SK-N-SH treated with all-trans-retinoic acid at 6 μM for 48 hours (cell line): Measurements from ENCODE around the gene PNLIP.

ENCODE experiments used
- ATAC-seq: fragments of 200-7000 bp; cut with Tn5 transposase; 3 replicates; pipeline ENCODE4 v1.9.1; 2020; ENCODE audit warnings: mild to moderate bottlenecking, moderate library complexity
- ARNTL ChIP-seq: fragments of 450-650 bp; formaldehyde crosslinking; IDR thresholded peaks from 2 replicates; pipeline ENCODE4 v1.5.0; 2020; ENCODE audit warnings: low read depth, mild to moderate bottlenecking, moderate library complexity, borderline replicate concordance
- BACH2 ChIP-seq: fragments of 250-450 bp; sonication (Bioruptor Pico); IDR thresholded peaks from 2 replicates; pipeline ENCODE4 v1.9.0; 2021; ENCODE audit warnings: mild to moderate bottlenecking, borderline replicate concordance
- GLIS3 ChIP-seq: fragments of 250-450 bp; sonication (Bioruptor Pico); IDR thresholded peaks from 2 replicates; pipeline ENCODE4 v1.5.0; 2020; ENCODE audit warnings: mild to moderate bottlenecking, moderate library complexity
- ISL1 ChIP-seq: fragments of 250-450 bp; sonication (Bioruptor Pico); IDR thresholded peaks from 2 replicates; pipeline ENCODE4 v2.1.2; 2022; ENCODE audit warnings: mild to moderate bottlenecking, moderate library complexity
- OSR1 ChIP-seq: fragments of 250-450 bp; sonication (Bioruptor Pico); IDR thresholded peaks from 2 replicates; pipeline ENCODE4 v1.8.0; 2022; ENCODE audit warnings: moderate library complexity, mild to moderate bottlenecking, inconsistent platforms
- PPARA ChIP-seq: fragments of 250-450 bp; sonication (Bioruptor Pico); IDR thresholded peaks from 2 replicates; pipeline ENCODE4 v1.5.0; 2020; ENCODE audit warnings: mild to moderate bottlenecking, borderline replicate concordance
- RARB ChIP-seq: fragments of 250-450 bp; sonication (Bioruptor Pico); IDR thresholded peaks from 2 replicates; pipeline ENCODE4 v1.8.0; 2021; ENCODE audit warnings: mild to moderate bottlenecking, moderate library complexity
- SNAI2 ChIP-seq: fragments of 250-450 bp; sonication (Bioruptor Pico); IDR thresholded peaks from 2 replicates; pipeline ENCODE4 v1.5.0; 2020; ENCODE audit warnings: mild to moderate bottlenecking, moderate library complexity
- TCF4 ChIP-seq: fragments of 250-450 bp; sonication (Bioruptor Pico); IDR thresholded peaks from 2 replicates; pipeline ENCODE4 v1.8.0; 2021; ENCODE audit warnings: mild to moderate bottlenecking, moderate library complexity, borderline replicate concordance
- ZFP3 ChIP-seq: fragments of 250-450 bp; sonication (Bioruptor Pico); IDR thresholded peaks from 2 replicates; pipeline ENCODE4 v1.5.0; 2020; ENCODE audit warnings: mild to moderate bottlenecking, moderate library complexity
- ZFP30 ChIP-seq: fragments of 450-650 bp; formaldehyde crosslinking; IDR thresholded peaks from 2 replicates; pipeline ENCODE4 v1.5.0; 2022; ENCODE audit warnings: mild to moderate bottlenecking, moderate library complexity
- ZNF565 ChIP-seq: fragments of 450-650 bp; formaldehyde crosslinking; conservative IDR thresholded peaks from 2 replicates; pipeline ENCODE4 v1.5.0; 2020; ENCODE audit warnings: low read depth, mild to moderate bottlenecking, moderate library complexity
- ZNF70 ChIP-seq: fragments of 450-650 bp; formaldehyde crosslinking; IDR thresholded peaks from 2 replicates; pipeline ENCODE4 v1.5.0; 2020; ENCODE audit warnings: mild to moderate bottlenecking, moderate library complexity
- ZNF8 ChIP-seq: fragments of 450-650 bp; formaldehyde crosslinking; IDR thresholded peaks from 2 replicates; pipeline ENCODE4 v1.5.0; 2020; ENCODE audit warnings: mild to moderate bottlenecking, moderate library complexity
- TF ChIP-seq, protein P1 (sequence below): fragments of 250-450 bp; sonication (Bioruptor Pico); IDR thresholded peaks from 2 replicates; pipeline ENCODE4 v1.5.1; 2020; ENCODE audit warnings: low read depth, mild to moderate bottlenecking, moderate library complexity
- TF ChIP-seq, protein P2 (sequence below): fragments of 250-450 bp; sonication (Bioruptor Pico); IDR thresholded peaks from 2 replicates; pipeline ENCODE4 v1.8.0; 2021; ENCODE audit warnings: low read depth, mild to moderate bottlenecking, moderate library complexity, borderline replicate concordance
- TF ChIP-seq, protein P3 (sequence below): fragments of 250-450 bp; sonication (Bioruptor Pico); IDR thresholded peaks from 2 replicates; pipeline ENCODE4 v1.5.1; 2021; ENCODE audit warnings: mild to moderate bottlenecking, moderate library complexity
- TF ChIP-seq, protein P4 (sequence below): fragments of 250-450 bp; sonication (Bioruptor Pico); IDR thresholded peaks from 2 replicates; pipeline ENCODE4 v1.8.0; 2020; ENCODE audit warnings: mild to moderate bottlenecking, moderate library complexity, borderline replicate concordance
- TF ChIP-seq, protein P5 (sequence below): fragments of 250-450 bp; sonication (Bioruptor Pico); IDR thresholded peaks from 2 replicates; pipeline ENCODE4 v1.5.0; 2020; ENCODE audit warnings: mild to moderate bottlenecking, moderate library complexity

The PNLIP gene

DNA sequence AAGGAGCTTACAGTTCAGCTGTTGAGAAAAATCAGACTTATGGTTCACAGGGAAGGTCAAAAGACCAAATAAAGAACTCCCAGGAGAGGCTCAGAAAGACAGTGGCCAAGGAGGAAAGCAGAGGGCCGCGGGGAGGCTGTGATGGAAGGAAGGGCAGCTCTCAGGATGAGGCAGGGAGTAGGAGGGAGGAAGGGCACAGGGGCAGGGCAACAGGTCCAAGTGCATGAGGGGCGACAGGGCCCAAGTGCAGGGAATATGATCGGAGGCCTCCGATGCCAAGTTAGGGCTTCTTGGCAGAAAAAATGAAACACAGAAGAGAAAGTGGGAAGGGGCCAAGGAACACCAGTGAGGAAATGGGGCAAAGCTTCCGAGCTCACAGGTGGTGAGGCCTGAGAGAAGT is 61.6 kb downstream of the PNLIP start:
- ATAC-seq = no peak
- TF ChIP-seq, protein P1, sequence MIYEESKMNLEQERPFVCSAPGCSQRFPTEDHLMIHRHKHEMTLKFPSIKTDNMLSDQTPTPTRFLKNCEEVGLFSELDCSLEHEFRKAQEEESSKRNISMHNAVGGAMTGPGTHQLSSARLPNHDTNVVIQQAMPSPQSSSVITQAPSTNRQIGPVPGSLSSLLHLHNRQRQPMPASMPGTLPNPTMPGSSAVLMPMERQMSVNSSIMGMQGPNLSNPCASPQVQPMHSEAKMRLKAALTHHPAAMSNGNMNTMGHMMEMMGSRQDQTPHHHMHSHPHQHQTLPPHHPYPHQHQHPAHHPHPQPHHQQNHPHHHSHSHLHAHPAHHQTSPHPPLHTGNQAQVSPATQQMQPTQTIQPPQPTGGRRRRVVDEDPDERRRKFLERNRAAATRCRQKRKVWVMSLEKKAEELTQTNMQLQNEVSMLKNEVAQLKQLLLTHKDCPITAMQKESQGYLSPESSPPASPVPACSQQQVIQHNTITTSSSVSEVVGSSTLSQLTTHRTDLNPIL (CRISPR knock-in tag) = no peak
- no peak for TF ChIP-seq PPARA (CRISPR knock-in tag)
- TF ChIP-seq ARNTL (CRISPR knock-in tag) = no peak
- no peak for TF ChIP-seq RARB (CRISPR knock-in tag)
- TF ChIP-seq TCF4 (CRISPR knock-in tag) = no peak
- TF ChIP-seq, protein P2, sequence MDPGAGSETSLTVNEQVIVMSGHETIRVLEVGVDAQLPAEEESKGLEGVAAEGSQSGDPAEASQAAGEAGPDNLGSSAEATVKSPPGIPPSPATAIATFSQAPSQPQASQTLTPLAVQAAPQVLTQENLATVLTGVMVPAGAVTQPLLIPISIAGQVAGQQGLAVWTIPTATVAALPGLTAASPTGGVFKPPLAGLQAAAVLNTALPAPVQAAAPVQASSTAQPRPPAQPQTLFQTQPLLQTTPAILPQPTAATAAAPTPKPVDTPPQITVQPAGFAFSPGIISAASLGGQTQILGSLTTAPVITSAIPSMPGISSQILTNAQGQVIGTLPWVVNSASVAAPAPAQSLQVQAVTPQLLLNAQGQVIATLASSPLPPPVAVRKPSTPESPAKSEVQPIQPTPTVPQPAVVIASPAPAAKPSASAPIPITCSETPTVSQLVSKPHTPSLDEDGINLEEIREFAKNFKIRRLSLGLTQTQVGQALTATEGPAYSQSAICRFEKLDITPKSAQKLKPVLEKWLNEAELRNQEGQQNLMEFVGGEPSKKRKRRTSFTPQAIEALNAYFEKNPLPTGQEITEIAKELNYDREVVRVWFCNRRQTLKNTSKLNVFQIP (CRISPR knock-in tag) = no peak
- no peak for TF ChIP-seq ISL1 (CRISPR knock-in tag)
- TF ChIP-seq, protein P3, sequence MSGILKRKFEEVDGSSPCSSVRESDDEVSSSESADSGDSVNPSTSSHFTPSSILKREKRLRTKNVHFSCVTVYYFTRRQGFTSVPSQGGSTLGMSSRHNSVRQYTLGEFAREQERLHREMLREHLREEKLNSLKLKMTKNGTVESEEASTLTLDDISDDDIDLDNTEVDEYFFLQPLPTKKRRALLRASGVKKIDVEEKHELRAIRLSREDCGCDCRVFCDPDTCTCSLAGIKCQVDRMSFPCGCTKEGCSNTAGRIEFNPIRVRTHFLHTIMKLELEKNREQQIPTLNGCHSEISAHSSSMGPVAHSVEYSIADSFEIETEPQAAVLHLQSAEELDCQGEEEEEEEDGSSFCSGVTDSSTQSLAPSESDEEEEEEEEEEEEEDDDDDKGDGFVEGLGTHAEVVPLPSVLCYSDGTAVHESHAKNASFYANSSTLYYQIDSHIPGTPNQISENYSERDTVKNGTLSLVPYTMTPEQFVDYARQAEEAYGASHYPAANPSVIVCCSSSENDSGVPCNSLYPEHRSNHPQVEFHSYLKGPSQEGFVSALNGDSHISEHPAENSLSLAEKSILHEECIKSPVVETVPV (CRISPR knock-in tag) = no peak
- TF ChIP-seq, protein P4, sequence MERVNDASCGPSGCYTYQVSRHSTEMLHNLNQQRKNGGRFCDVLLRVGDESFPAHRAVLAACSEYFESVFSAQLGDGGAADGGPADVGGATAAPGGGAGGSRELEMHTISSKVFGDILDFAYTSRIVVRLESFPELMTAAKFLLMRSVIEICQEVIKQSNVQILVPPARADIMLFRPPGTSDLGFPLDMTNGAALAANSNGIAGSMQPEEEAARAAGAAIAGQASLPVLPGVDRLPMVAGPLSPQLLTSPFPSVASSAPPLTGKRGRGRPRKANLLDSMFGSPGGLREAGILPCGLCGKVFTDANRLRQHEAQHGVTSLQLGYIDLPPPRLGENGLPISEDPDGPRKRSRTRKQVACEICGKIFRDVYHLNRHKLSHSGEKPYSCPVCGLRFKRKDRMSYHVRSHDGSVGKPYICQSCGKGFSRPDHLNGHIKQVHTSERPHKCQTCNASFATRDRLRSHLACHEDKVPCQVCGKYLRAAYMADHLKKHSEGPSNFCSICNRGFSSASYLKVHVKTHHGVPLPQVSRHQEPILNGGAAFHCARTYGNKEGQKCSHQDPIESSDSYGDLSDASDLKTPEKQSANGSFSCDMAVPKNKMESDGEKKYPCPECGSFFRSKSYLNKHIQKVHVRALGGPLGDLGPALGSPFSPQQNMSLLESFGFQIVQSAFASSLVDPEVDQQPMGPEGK (CRISPR knock-in tag) = no peak
- no peak for TF ChIP-seq ZFP3 (CRISPR knock-in tag)
- no peak for TF ChIP-seq ZNF70 (CRISPR knock-in tag)
- no peak for TF ChIP-seq GLIS3
- no peak for TF ChIP-seq ZFP30 (CRISPR knock-in tag)
- TF ChIP-seq, protein P5, sequence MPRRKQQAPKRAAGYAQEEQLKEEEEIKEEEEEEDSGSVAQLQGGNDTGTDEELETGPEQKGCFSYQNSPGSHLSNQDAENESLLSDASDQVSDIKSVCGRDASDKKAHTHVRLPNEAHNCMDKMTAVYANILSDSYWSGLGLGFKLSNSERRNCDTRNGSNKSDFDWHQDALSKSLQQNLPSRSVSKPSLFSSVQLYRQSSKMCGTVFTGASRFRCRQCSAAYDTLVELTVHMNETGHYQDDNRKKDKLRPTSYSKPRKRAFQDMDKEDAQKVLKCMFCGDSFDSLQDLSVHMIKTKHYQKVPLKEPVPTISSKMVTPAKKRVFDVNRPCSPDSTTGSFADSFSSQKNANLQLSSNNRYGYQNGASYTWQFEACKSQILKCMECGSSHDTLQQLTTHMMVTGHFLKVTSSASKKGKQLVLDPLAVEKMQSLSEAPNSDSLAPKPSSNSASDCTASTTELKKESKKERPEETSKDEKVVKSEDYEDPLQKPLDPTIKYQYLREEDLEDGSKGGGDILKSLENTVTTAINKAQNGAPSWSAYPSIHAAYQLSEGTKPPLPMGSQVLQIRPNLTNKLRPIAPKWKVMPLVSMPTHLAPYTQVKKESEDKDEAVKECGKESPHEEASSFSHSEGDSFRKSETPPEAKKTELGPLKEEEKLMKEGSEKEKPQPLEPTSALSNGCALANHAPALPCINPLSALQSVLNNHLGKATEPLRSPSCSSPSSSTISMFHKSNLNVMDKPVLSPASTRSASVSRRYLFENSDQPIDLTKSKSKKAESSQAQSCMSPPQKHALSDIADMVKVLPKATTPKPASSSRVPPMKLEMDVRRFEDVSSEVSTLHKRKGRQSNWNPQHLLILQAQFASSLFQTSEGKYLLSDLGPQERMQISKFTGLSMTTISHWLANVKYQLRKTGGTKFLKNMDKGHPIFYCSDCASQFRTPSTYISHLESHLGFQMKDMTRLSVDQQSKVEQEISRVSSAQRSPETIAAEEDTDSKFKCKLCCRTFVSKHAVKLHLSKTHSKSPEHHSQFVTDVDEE (CRISPR knock-in tag) = no peak

DNA sequence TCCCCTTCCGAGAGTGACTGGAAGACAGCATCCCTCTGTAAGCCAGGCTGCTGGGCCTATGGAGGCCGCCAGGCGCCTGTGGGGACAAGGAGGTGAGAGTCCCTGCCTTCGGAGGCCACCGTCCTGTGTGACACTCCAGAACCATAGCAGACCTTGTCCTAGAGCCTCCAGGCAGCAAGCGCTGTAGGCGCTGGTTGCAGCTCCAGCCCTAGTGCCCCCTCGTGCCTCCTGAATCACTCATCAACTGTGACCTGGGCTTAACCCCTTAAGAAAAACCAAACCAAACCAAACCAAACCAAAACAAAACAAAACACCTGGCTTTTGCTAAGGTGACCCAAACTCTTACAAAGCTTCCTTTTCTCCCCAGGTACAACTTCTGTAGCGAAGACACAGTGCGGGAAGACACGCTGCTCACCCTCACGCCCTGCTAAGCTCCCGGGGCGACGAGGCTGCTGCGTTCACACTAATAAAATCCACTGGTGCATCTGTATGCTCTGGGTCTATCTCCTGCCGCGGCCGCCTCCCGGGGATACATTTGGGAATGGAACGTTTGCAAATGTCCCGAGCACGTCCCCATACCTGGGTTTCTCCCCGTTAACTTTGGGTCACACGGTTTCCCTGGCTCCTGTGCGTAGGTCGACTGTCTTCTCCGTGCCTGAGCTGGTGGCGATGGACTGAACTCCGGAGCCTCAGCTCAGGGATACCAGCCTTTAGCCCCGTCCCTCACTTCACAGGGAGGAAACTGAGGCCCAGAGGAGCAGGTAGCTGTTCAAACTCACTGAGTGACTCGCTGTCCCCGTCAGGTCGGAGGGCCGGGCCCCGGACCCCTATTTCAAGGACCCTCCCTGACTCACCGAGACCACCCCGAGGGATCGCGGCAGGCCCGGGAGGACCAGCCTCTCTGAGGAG is 63.2 kb downstream of the PNLIP start:
- ATAC-seq = no peak
- no peak for TF ChIP-seq ZNF8 (CRISPR knock-in tag)
- TF ChIP-seq, protein P2 (CRISPR knock-in tag) = no peak
- no peak for TF ChIP-seq BACH2 (CRISPR knock-in tag)
- TF ChIP-seq ARNTL (CRISPR knock-in tag) = no peak
- TF ChIP-seq ZFP30 (CRISPR knock-in tag) = no peak
- TF ChIP-seq ZNF565 (CRISPR knock-in tag) = no peak
- TF ChIP-seq, protein P3 (CRISPR knock-in tag) = no peak
- TF ChIP-seq, protein P4 (CRISPR knock-in tag) = no peak
- TF ChIP-seq, protein P1 (CRISPR knock-in tag) = no peak
- TF ChIP-seq SNAI2 (CRISPR knock-in tag) = no peak
- TF ChIP-seq OSR1 (CRISPR knock-in tag) = no peak
- TF ChIP-seq, all 23 proteins: peak for 0
